OCI-LY3 (cell line): ENCODE measurements around the gene NBL1.

Source experiments
- H2AFZ ChIP-seq: fragments of 200-600, 300-600 bp; shearing (Covaris generic); 2 replicates; pipeline ENCODE4 v1.6.0; 2014; ENCODE audit warnings: antibody characterized with exemption, low read depth, low read length
- H3K27ac ChIP-seq: fragments of 200-600, 300-600 bp; sonication (generic); 2 replicates; pipeline ENCODE4 v1.5.1; 2014; ENCODE audit warnings: mild to moderate bottlenecking, low read length, moderate library complexity, mixed read lengths
- H3K27me3 ChIP-seq: fragments of 200-600, 300-600 bp; sonication (generic); 2 replicates; pipeline ENCODE4 v1.6.1; 2014; ENCODE audit warnings: low read depth, low read length, mixed read lengths
- H3K36me3 ChIP-seq: fragments of 200-600, 300-600 bp; sonication (generic); replicated peaks from 2 replicates; pipeline ENCODE3; 2014; ENCODE audit warnings: low read depth, low read length, mixed read lengths
- H3K4me1 ChIP-seq: fragments of 300-600, 200-600 bp; sonication (generic); 2 replicates; pipeline ENCODE4 v1.6.1; 2014; ENCODE audit warnings: low read length, mixed read lengths
- H3K4me2 ChIP-seq: fragments of 200-600, 300-600 bp; sonication (generic); 2 replicates; pipeline ENCODE4 v1.6.1; 2014; ENCODE audit warnings: low read length, mixed read lengths
- H3K4me3 ChIP-seq: fragments of 300-600, 200-600 bp; sonication (generic); 2 replicates; pipeline ENCODE4 v1.5.1; 2014; ENCODE audit warnings: antibody characterized with exemption, mild to moderate bottlenecking, low read length, moderate library complexity
- H3K79me2 ChIP-seq: fragments of 300-600, 200-600 bp; shearing (Covaris generic); 2 replicates; pipeline ENCODE4 v1.6.1; 2014; ENCODE audit warnings: mild to moderate bottlenecking, low read length, mixed read lengths
- H3K9ac ChIP-seq: fragments of 300-600, 200-600 bp; shearing (Covaris generic); 2 replicates; pipeline ENCODE4 v1.6.0; 2014; ENCODE audit warnings: mild to moderate bottlenecking, low read length, moderate library complexity
- H3K9me3 ChIP-seq: fragments of 200-600, 300-600 bp; shearing (Covaris generic); 2 replicates; pipeline ENCODE4 v1.6.1; 2014; ENCODE audit warnings: low read length, mixed read lengths; ENCODE audit not compliant: insufficient read depth
- H4K20me1 ChIP-seq: fragments of 200-600, 300-600 bp; sonication (generic); 2 replicates; pipeline ENCODE4 v1.6.1; 2016; ENCODE audit warnings: low read length, mixed read lengths; ENCODE audit not compliant: insufficient read depth
- EZH2phosphoT487 ChIP-seq: fragments of 200-600 bp; shearing (Covaris generic); IDR thresholded peaks from 2 replicates; pipeline ENCODE4 v1.6.1; 2018; ENCODE audit warnings: antibody characterized with exemption, mixed run types, low read depth
- TF ChIP-seq, protein P1 (sequence below): fragments of 200-600, 300-600 bp; sonication (generic); IDR thresholded peaks from 2 replicates; pipeline ENCODE4 v1.5.1; 2014; ENCODE audit warnings: antibody characterized with exemption, low read length, low read depth

NBL1 gene

DNA sequence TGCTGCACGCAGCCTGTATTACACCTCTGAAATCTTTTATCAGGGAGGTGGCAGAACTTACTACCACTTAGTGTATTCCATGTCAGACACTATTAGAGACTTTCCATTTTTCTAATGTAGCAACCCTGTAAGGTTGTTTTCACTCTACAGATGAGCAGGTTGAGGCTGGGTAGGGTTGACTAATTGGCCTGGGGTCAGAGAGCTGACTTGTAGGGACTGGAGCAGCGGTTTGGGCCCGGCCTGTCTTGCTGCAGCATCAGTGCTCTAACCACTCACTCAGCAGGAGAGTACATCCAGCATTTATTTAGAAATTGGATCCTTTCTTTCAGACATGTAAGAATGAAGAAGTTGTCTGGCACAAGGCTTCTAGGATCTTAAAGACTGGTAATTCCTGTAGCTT is 25.7 kb upstream of the NBL1 start:
- no peaks in the 10 kb centered on the region for H3K9me3 ChIP-seq
- no peak overlapping the region for H3K9ac ChIP-seq
- H3K4me2 ChIP-seq = no peak overlapping the region
- no peak overlapping the region for H3K4me3 ChIP-seq
- H4K20me1 ChIP-seq = peaks cover 4% of the 10 kb centered on the region; the same call in 1 of the 2 replicates
- H3K4me1 ChIP-seq = no peaks in the 10 kb centered on the region
- no peaks in the 10 kb centered on the region for H3K36me3 ChIP-seq
- peaks cover 45% of the 10 kb centered on the region for H3K79me2 ChIP-seq
- H2AFZ ChIP-seq = no peak overlapping the region
- no peak overlapping the region for H3K27ac ChIP-seq
- H3K27me3 ChIP-seq = no peaks in the 10 kb centered on the region
- TF ChIP-seq, protein P1, sequence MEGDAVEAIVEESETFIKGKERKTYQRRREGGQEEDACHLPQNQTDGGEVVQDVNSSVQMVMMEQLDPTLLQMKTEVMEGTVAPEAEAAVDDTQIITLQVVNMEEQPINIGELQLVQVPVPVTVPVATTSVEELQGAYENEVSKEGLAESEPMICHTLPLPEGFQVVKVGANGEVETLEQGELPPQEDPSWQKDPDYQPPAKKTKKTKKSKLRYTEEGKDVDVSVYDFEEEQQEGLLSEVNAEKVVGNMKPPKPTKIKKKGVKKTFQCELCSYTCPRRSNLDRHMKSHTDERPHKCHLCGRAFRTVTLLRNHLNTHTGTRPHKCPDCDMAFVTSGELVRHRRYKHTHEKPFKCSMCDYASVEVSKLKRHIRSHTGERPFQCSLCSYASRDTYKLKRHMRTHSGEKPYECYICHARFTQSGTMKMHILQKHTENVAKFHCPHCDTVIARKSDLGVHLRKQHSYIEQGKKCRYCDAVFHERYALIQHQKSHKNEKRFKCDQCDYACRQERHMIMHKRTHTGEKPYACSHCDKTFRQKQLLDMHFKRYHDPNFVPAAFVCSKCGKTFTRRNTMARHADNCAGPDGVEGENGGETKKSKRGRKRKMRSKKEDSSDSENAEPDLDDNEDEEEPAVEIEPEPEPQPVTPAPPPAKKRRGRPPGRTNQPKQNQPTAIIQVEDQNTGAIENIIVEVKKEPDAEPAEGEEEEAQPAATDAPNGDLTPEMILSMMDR = no peak
- TF ChIP-seq EZH2phosphoT487 = no peak

DNA sequence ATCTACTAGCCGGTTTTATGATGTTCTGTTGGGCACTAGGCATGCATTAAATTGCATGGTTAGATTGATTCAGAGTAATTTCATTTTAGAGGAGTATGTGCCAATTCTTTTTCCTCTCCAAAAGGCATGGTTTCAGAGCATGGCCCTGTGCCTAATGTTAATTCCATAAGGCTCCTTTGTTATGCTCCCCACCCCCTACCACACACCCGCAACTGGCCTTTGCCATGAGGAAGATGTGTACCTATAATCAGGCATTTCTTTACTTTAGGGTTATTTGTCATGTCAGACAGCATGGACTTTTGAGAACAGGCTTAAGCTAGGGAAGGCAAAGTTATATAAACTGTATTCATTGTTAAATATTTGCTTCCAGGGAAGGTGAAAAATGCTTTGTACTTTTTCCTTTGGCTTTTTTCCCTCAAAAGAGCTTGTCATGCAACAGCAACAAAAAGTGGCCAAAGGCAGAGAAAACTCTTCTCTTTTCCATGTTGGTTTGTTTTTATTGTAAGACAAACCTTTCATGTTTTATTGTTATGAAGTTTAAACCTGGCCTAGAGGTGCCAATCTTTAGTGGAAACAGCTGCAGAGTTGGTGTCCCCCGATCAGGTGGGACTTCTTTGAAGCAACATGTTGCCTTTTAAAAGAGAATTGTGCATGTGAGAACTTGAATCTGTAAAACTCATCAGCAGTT is 24.3 kb upstream of the NBL1 start:
- Histone ChIP-seq H3K4me3 (no peak overlapping the region), H3K27ac (no peak overlapping the region), H3K9ac (no peak overlapping the region), H3K27me3 (no peaks in the 10 kb centered on the region), H4K20me1 (peaks cover 4% of the 10 kb centered on the region; the same call in 1 of the 2 replicates), H2AFZ (no peak overlapping the region), H3K36me3 (no peaks in the 10 kb centered on the region), H3K79me2 (peaks cover 39% of the 10 kb centered on the region), H3K4me1 (no peaks in the 10 kb centered on the region), H3K9me3 (no peaks in the 10 kb centered on the region), H3K4me2 (no peak overlapping the region)
- no peak for TF ChIP-seq EZH2phosphoT487
- TF ChIP-seq, protein P1 = no peak

DNA sequence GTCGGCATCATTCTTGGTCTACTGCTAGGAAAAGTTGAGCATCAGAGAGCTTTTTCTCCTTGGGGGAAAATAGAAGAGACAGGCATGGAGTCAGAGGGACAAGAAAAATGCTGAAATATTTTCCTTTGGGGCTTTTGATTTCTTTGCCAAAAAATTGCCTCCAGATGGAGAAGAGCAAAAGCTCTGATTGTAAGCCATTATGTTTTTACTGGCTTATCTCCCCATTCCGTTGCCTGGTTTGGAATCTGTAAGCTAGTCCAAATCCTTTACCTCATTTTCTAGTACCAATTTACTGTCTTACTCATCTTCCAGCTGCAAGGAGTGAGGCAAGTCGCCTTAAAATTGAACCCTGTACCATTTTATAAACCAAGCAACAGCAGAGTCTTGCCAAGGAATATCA is 23.3 kb upstream of the NBL1 start:
- no peak overlapping the region for H3K4me3 ChIP-seq
- peaks cover 4% of the 10 kb centered on the region; the same call in 1 of the 2 replicates for H4K20me1 ChIP-seq
- H3K4me1 ChIP-seq = no peaks in the 10 kb centered on the region
- H3K9me3 ChIP-seq = no peaks in the 10 kb centered on the region
- no peak overlapping the region for H3K27ac ChIP-seq
- H2AFZ ChIP-seq = no peak overlapping the region
- H3K36me3 ChIP-seq = peaks cover 5% of the 10 kb centered on the region
- TF ChIP-seq, protein P1 = no peak
- no peak for TF ChIP-seq EZH2phosphoT487
- no peak overlapping the region for H3K4me2 ChIP-seq
- no peaks in the 10 kb centered on the region for H3K27me3 ChIP-seq
- no peak overlapping the region for H3K9ac ChIP-seq
- H3K79me2 ChIP-seq = peaks cover 33% of the 10 kb centered on the region

DNA sequence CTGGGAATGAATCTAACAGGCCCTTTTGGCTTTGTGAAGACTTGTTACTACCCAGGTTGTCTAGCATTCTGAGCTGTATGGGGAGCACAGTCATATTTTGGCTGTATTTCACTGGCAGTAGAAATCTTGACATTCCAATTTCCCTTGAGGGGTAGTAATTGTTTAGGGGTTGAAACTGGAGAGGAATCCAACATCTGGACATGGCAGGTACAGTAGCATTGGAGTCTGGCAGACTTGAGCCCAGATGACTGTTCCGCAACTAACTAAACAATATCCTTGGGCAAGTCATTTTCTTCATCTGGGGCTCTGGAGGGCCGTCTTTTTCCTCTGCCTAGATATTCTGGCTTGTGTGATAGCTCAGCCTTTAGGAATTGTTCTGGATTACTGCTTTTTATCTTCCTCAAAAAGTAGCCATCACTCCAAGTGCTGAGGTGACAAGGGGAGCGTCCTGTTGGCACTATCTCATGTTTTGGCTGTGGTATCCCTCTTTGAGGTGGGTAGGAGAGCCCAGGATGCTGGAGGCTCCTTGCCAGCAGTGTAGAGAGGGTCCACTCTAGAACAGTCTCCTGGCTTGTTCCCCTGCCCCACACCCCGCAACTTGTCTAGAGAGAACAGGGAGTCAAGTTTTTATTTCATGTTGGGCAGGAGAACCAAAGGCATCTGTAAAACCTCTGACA is 22.7 kb upstream of the NBL1 start:
- no peaks in the 10 kb centered on the region for H3K4me1 ChIP-seq
- no peak overlapping the region for H3K4me2 ChIP-seq
- H3K27ac ChIP-seq = no peak overlapping the region
- no peak overlapping the region for H2AFZ ChIP-seq
- H4K20me1 ChIP-seq = peaks cover 4% of the 10 kb centered on the region; the same call in 1 of the 2 replicates
- H3K79me2 ChIP-seq = peaks cover 31% of the 10 kb centered on the region
- no peak overlapping the region for H3K9ac ChIP-seq
- peaks cover 5% of the 10 kb centered on the region for H3K36me3 ChIP-seq
- H3K27me3 ChIP-seq = no peaks in the 10 kb centered on the region
- no peaks in the 10 kb centered on the region for H3K9me3 ChIP-seq
- no peak for TF ChIP-seq EZH2phosphoT487
- TF ChIP-seq, protein P1 = no peak
- H3K4me3 ChIP-seq = no peak overlapping the region
